MV-4-11 (cell line): ENCODE measurements around the gene CCER1.

Source experiments
- DNase-seq: peaks from one replicate; lab custom pipeline; 2025; lab: John Stamatoyannopoulos, UW

CCER1 gene

GRCh38 chr12:90965204-90965603 lies 10.2 kb upstream of the CCER1 start:
- DNase-seq, result peak; percentile 78

GRCh38 chr12:90964616-90965015 lies 9.6 kb upstream of the CCER1 start:
- no peak for DNase-seq

DNA sequence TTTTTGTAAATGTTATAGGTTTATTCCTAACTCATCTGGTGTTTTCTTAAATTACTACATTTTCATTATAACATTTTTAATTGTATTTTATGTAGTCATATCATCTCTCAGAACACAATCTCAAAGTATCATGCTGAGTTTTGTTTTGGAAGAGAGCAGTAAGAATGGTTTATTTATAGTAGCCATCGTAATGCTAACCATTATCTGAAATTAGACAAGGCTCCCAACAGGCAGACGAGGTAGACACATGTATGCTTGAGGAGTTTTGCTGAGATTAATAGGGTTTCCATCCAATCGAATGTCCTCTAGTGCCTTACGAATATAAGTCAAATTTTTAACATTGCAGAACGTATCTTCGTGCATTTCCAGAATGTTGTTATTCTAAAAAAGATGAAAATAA lies 9.0 kb upstream of the CCER1 start:
- no peak for DNase-seq

DNA sequence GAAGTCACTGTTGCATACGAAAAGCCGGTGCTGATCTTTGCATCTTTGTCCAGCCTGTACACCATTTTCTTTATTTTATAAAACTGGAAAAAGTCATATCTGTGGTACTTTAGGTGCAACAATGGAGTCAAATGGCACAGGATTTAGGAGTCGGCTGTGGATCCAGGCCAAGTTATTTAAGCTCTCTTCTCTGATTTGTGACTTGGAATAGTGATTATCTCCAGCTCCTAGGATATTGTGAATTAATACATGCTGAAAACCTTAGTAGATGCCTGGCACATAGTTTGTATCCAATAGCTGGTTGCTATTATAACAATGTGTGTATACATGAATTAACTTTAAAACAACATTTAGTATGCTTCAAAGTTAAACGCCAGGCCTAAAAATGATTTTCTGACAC lies 6.2 kb upstream of the CCER1 start:
- no peak for DNase-seq

DNA sequence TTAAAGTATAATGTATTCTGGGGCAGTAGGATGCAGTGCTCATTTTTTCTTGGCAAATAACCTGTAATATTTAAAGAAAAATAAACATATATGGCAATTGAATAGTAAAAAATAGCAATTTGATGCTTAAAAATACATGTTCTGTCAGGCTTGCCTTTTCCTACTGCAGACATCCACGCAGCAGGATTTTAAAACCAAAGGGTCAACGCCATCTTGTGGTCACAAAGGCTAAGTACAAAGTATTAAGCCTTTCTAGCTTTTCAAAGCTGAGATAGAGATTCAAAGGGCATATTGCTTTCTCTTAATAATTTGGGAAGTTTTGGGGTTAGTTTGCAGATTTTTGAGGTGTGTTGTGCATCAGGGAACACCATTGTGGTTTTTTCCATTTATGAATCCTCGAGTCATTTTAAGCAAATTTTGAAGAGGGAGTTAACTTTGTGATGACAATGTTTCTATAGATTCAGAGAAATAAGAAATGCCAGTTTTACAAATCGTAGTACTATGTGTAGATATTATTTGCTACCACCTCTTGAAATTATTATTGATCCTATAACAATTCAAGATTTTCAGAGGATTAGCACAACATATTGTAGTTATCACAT lies 4.7 kb upstream of the CCER1 start:
- peak; percentile 31 for DNase-seq

DNA sequence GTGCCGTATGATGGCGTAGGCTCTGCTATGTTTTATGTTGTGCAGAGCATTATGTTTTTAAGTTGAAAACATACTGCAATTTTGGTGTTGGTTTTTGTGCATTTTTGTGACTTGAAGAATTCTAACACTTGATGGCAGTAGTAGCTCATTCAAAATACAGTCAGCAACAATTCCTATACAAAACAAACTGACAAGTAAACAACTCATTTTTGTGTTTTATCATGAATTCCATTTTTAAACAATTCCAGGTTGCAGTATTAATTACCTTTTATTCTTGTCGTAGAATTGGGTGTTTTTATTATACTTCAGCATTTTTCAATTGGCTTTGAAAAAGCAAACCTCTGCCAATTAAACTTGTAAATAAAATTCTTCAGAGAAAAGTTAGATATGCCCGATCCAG lies 4.1 kb upstream of the CCER1 start:
- DNase-seq, result no peak

- DNase-seq, result no peak
Observed at GRCh38 chr12:90958347-90958746, 3.4 kb upstream of the CCER1 start.

- no peak for DNase-seq
Observed at GRCh38 chr12:90954428-90954827, 548 bp downstream of the CCER1 start.

- DNase-seq, result no peak
Observed at GRCh38 chr12:90953956-90954421, 987 bp downstream of the CCER1 start.

DNA sequence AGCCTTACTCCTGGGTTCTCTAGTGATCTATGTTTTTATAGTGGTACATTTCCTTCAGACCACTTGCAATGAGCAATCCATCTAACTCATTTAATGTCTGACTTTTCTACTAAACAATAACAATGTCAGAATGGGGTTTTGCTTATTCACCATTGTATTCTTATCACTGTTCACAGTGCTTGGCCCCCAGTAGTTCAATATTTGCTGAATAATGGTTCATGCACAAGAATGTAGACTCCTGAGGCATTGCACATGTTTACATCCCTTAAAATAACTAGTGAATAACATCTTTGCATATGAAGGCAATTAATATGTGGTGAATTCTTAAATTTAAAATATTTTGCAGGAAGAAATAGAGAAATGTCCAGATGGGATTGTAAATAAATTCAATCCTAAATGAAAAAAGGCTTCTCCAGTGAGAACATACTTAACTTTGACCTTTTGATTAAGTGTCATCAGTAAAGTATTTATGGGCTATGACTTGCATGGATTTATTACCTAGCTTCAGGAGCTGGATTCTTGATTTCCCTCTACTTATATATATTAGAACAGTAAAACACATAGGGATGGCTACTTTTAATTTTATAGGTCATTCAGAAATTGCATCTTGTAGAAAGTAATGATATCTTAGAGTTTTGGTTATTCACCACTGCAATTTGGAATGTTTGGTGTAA lies 3.4 kb downstream of the CCER1 start:
- DNase-seq, result no peak

DNA sequence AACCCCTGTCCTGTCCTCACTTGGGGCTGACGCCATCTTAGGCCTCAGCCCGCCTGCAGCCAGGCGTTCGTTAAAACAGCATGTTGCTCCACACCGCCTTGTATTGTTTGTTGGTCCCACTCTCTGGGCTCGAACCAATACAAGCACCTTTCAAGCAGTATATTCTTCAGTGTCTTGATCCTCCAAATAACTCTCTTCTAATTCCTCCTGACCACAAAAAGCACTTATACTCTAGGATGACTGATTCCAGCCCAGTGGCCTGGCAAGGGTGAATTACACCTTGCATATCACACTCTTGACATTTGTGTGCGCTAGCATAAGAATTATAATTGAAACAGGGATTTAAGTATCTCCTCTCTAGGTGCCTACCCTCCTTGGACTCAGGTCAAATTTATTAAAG lies 7.1 kb downstream of the CCER1 start:
- no peak for DNase-seq

- peak; percentile 27 for DNase-seq
Observed at GRCh38 chr12:90945070-90945649, 9.8 kb downstream of the CCER1 start.

GRCh38 chr12:90943255-90943654 lies 11.7 kb downstream of the CCER1 start:
- no peak for DNase-seq

GRCh38 chr12:90940872-90941499 lies 14.0 kb downstream of the CCER1 start:
- peak; percentile 43 for DNase-seq

DNA sequence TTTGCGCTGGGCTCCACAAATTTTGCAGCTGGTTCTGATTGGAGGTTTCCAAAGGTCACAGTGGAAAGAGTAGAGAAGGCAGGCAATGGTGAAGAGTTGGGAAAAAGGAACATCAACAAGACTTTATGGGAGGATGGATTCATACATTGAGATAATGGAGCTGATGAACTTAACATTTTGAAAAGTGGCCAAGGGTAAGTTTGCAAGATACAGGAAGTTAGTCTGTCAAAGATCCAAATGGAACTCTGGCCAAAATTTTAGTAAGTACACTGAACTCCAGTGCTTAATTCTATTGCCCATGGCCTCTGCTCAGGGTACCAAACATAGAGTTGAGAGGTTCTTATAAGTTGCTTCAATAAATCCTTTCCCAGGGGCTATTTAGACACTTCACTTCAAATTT lies 15.6 kb downstream of the CCER1 start:
- DNase-seq, result no peak

DNA sequence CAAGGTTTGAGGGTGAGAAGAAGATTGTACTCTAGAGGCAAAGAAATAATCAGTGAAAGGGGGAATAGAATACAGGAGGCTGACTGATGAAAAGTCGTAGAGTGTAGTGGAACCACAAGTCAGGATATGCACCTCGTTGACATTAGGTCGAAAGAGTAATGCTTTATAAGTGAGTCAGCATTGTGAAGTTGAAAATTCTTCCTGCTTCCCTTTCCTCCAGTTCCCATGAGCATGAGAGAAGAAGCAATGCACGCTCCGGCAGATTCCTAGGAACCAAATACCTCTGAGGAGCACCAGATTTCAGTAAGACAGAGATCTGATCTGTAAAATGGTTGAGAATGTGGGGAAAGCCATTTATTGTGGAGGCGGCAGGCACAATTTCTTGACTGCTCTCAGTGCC lies 16.5 kb downstream of the CCER1 start:
- DNase-seq, result no peak

DNA sequence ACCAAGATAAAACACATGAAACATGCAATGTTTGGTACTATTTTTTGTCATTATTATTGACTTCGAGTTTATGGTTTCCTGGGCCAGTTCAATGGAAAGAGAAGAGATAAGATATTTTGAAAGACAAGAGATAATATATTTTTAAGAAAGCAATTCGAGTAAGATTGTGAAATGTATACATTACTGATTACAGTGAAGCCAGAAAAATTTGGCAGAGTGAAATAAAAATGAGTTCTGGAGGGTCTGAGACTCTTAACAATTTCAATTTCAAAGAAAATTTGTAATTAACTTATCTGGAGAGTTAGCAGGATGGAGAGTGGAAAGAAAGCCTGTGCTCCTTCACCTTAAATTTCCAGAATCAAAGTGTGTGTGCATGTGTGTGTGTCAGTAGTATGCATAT lies 17.3 kb downstream of the CCER1 start:
- no peak for DNase-seq

DNA sequence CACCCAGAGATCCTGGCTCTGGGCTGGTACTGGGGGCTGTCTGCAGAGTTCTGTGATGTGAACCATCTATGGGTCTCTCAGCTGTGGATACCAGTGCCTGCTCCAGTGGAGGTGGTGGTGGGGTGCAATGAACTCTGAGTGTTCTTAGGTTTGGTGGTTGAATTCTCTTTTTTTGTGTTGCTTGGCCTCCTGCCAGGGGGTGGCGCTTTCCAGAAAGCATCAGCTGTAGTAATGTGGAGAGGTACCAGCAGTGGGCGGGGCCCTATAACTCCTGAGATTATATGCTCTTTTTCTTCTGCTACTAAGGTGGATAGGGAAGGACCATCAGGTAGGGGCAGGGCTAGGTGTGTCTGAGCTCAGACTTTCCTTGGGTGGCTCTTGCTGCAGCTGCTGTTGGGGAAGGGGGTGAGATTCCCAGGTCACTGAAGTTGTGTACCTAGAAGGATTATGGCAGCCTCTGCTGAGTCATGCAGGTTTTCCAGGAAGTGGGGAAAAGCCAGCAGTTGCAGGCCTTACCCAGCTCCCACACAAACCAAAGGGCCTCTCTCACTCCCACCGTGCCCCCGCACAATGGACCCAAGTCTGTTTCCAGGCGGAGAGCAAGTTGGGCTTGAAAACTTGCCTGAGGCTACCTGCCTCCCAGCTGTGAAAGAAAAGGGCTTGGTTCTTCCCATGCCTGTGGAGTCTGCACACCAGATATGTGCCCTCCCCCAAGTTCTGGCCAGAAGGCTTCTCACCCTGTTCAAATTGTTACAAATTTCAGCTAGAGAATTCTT lies 18.6 kb downstream of the CCER1 start:
- no peak for DNase-seq

DNA sequence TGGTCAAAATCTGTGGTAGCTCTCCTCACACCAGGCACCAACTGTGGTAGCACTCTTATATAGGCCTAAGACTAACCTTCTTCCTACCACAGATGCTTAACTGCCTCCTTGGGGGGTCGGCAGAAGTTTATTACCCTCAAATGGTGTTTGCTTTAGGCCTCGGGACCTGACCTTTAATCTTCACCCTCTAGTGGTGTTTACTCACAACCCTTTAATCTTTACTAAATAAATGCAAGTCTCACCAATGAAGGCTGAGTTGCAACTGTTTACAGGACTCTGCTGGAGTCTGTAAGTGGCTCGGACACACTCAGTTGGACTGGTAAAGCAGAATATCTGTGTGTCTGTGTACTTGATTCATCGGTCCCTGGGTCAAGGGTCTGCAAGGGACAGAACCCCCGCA lies 29.4 kb downstream of the CCER1 start:
- DNase-seq, result no peak

GRCh38 chr12:90924406-90924805 lies 30.6 kb downstream of the CCER1 start:
- DNase-seq, result no peak

DNA sequence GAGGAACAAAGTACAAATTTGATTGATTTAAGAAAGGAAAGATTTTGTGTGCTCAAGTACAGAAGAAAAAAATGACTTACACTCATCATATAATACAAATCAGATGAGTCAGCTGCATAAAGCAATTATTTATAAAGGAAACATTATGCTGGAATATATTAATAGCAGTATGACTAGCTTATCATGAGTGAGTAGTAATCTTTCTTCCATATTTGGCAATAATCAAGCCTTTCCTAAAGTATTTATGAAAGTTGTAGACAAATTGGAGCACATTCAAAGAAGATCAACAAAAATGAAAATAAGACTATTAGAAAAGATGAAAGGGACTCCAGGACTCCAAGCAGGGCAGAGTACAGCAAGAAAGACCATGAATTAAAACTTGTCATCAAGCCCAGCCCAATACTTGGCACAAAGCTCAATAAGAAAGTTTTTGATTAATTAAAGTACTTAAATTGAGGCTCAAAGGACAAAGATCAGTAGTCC lies 32.8 kb downstream of the CCER1 start:
- DNase-seq, result no peak

GRCh38 chr12:90921536-90921935 lies 33.4 kb downstream of the CCER1 start:
- no peak for DNase-seq
